Activated CD4-positive, alpha-beta T cell treated with anti-CD3 and anti-CD28 coated beads, Interleukin-2, amount 50 U/mL, for 1 hour (primary cell): ENCODE measurements around the gene TPD52L1.

Experiments
- DNase-seq: peaks from one replicate; pipeline ENCODE4 v3.0.0-alpha.2; 2020

Gene TPD52L1

GRCh38 chr6:125182237-125183008, 28.9 kb downstream of the TPD52L1 start:
- DNase-seq: no peak

DNA sequence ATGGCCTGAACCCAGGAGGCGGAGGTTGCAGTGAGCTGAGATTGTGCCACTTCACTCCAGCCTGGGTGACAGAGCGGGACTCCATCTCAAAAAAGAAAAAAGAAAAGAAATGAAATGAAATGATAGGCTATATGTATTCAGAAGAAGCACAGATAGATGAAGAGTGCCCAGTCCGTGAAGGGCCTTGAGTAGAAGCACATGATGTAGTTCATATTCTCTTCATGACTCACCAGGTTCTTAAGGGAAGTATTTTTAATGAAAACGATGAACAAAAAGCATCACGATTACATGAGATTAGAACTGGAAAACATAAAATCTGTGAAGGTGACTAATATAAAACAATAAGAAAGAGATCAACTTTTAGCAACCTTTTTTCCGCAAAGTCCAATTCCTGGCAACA, 29.8 kb downstream of the TPD52L1 start:
- DNase-seq: no peak

DNA sequence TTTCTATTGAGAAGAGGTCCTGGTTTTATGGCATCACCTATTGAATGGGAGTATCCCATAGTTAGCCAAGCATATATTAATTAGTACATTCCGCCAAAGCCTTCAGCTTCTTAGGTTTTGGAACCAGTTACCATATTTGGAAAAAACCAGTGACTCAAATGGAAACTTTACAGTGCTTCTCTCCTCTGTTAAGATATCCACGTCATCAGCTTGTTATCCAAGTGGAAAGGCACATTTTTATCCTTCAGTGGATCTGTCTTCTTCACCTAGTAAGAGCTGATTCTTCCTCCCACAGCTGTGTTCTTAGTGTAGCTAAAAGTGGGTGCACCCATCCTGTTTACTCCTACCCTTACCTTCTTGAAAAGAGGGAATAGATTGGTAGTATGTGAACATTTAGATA, 34.5 kb downstream of the TPD52L1 start:
- no peak for DNase-seq

DNA sequence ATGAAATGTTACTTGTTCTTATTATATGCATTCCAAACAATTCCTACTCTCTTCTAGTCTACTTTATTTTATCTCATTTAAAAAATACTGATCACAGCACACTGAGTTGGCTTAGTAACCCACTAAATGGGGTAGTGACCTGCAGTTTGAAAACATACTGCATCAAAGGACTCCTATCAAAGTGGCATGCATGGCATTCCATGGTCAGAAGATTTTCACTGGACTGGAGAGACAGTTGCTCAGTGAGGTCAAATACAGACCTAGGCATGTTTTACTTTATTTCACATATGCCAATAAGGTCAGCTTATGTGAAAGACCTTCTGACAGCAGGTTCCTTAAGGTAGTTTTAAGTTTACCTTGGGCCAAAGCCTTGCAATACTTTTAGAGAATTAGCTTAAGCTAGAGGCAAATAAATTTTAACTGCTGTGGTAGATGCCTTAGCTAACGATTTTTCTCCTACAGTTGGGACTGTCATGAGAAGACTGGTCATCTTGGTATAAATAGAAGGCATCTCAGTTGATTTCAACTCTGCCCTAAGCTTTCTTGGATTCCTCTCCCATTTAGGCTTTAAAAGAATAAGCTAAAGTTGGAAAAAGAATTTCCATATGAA, 35.1 kb downstream of the TPD52L1 start:
- no peak for DNase-seq

DNA sequence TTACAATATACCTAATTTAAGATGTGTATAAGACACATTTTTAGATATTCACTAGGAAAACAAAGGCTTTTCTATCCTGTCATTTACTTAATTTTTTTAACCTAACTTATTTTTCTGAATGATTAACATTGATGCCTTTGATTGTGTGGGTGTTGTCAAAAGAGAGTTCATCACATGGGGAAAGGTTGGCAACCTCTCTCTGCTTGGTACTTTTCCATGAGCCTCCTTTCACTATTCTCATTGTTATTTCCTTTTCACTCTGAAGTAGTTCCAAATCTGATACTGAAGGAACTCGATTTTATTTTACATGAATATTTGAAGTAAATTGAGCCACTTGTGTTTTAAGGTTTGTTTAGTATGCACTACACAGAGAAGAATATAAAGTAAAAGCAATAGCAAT, 35.9 kb downstream of the TPD52L1 start:
- DNase-seq: no peak

DNA sequence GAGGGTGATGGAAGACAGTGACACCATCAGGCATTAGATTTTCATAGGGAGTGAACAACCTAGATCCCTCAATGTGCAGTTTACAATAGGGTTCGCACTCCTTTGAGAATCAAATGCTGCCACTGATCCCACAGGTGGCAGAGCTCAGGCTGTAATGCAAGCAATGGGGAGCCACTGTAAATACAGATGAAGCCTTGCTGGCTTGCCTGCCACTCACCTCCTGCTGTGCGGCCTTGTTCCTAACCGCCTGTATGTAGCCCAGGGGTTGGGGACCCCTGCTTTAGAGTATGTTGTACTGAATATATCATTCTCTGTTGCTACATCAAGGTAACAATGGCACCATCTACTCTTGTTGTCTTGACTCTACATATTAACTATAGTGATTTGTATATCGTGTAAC, 37.1 kb downstream of the TPD52L1 start:
- no peak for DNase-seq

DNA sequence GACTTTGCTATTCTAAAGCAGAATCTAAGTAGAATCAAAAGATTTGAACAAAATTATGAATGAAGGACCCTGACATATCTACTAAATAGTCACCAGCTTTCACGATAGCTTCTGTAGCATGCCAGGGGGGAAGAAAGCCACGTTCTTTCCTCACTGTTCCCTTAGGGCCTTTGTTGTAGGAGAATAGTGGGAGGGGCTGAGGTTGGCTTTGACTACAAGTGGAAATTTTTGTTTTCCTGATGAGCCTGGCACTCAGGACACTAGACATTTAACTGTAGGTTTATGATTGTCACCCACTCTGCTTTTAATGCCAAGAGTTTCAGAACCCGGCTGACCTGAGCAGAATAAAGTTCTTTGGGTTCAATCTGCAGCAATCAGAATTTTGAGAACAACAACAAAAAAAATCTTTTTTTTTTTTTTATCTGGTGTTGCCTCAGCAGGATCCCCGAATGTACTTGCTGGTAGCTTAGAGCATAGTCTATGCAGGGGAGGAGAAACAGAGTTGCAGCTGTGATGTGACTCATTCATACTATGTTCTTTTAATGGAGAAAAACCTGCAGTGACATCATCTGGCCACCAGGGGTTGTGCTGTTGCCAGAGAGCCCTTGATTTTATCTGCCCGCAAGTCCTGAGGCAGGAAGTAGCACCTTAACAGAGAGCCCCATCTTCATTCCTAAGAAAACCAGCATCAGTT, 38.5 kb downstream of the TPD52L1 start:
- peak; percentile 31 for DNase-seq

DNA sequence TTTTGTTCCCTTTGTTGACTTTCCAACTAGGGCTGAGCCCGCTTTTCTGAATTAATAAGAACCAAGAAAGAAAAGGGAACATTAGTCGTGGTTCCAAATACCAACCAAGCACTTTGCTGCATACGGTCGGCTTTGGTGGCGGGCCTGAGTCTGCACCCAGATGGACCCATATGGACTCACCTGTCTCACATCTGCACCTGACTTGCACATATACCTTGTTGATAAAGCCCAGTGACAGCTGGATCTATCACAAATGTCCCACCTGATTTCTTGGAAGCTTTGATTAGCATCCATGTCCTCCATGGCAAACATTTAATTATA, 39.0 kb downstream of the TPD52L1 start:
- DNase-seq: no peak

DNA sequence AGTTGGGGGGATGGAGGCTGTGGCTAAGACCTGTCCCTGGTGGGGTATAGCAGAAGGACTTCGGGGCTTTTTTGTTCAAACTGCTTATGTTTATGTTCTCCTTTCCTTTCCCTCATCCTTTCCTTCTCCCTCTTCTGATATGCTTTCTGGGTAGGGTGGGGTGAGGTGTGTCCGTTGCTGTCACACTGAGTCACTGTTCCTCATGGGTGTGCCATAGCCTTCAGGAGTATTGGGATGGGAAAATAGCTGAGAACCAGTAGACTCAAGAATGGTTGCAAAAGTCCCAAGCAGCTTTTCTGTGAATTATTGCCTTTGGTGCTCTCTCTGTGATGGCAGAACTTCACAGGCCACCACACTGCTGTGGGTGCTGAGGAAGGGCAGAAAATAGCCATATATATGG, 39.6 kb downstream of the TPD52L1 start:
- DNase-seq: no peak

DNA sequence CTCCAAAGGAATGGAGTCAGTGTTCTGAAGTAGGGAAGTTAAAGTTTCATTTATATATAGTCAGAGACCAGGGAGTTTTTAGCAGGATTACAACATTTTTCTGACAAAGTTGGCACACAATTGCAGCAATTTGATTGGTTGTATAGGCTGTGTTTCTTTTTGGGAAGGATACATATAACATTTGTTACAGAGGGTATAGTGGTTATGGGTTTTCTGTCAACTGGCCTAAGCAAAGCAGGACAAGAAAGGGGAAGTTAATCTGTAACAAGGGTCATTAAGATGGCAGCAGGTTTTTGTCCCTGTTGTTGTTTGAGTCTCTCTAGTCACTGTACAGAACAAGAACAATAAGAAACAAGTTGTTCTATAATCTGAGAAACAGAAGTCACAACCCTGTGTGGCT, 41.4 kb downstream of the TPD52L1 start:
- no peak for DNase-seq

DNA sequence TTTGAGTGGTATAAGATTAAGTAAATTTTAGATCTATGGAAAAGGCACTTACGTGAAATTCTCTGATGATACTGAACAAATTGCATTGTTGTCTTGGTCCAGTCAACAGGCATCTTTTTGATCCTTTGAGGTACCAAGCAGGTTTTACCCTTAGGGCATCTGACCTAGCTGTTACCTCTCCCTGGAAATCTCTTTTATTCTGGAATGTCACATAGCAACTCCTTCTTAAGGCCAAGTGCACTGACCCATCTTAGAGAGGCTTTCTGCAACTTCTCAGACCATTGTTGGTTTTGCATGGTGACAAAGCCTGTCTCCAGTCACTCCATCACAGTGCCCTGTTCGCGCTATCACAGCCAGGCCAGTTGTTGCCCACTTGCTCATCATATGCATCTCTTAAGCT, 42.0 kb downstream of the TPD52L1 start:
- no peak for DNase-seq

GRCh38 chr6:125196613-125197012, 43.0 kb downstream of the TPD52L1 start:
- DNase-seq: no peak

DNA sequence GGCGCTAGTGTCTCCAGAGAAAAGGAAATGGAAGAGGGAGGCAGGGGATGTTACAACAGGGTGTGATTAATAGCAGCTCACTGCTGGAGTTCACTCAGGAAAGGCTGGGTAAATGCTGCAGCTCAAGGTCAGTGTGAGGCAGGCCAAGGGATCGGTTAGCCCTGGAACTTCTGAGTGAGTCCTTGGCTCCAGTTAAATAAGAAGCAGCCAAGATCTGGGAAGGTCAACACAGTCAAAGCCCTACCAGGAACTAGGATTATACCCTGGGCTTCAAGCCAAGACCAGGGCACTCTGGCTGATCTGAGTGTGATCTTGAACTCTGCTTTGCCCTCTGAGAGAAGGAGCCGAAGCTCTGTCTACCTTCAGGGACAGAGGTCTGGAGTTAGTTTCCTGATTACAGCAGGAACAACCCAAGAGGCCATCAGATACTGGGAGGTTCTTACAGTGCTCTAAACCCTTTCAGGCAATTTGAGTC, 44.3 kb downstream of the TPD52L1 start:
- no peak for DNase-seq

- no peak for DNase-seq
Measured at GRCh38 chr6:125198398-125198937, 44.9 kb downstream of the TPD52L1 start.

DNA sequence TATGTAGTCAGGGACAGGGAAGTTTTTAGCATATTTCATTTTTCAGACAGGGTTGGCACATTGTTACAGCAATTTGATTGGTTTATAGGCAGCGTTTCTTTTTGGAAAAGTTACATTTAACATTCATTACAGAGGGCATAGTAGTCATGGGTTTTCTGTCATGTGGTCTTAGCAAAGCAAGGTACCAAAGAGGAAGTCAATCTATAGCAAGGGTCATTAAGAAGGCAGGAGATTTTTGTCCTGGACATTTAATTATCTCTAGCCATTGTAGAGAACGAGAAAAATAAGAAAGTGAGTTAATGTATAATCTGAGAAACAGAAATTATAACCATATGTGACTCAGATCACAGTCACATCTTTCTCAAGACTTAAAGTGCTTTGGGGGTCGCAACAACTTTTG, 47.4 kb downstream of the TPD52L1 start:
- DNase-seq: no peak

DNA sequence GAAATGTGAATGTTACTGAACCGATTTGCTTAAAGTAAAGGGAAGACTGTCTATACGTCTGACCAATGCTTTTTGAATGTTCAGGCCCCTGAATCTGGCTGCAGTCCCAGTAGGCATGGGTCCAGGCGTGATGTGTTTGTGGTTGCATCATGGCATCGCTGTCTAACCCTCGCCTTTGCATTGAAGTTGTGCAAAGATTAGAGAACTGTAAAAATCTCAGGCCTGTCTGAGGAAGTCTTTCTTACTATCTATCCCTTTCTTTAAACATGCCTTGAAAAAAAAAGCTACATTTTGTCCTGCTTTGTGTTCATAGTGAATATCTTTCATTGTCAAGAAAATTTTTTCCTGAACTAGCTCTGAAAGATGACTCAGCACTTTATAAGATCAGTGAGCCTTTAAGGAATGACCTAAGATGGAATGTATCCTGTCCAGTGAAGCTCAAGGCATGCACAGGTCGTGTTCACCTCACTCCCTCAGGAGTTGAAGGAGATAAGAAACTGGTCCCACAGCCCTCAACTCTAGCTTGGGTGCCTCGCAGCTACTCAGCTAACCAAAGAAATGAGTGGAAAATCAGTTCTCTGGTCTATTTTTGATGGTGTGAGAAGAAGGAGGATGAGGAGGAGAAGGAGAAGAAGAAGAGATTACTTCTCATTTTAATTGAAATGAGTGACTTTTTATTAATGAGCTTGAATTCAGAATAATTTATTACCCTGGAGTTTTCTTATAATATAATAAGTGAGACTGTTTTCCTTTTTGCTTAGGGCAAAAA, 48.6 kb downstream of the TPD52L1 start:
- DNase-seq: no peak

GRCh38 chr6:125203395-125203794, 49.8 kb downstream of the TPD52L1 start:
- no peak for DNase-seq

DNA sequence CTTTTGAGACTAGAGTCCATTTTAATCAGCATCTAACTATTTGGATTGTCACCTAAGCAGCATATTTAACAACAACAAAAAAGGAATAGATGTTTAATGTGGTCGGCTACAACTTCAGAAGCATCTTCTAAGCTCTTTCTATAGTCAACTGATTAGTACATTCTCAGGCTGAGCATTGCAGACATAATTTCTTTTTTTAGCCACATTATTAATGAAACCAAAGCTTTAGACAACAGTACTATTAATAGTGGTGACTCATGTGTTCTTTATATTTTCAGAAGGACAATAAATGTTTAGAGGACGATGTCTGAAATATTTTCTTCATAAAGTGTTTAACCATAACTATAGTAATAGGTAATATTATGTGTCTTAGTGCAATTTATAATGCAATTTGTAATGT, 52.4 kb downstream of the TPD52L1 start:
- no peak for DNase-seq

GRCh38 chr6:125206389-125206788, 52.8 kb downstream of the TPD52L1 start:
- no peak for DNase-seq

DNA sequence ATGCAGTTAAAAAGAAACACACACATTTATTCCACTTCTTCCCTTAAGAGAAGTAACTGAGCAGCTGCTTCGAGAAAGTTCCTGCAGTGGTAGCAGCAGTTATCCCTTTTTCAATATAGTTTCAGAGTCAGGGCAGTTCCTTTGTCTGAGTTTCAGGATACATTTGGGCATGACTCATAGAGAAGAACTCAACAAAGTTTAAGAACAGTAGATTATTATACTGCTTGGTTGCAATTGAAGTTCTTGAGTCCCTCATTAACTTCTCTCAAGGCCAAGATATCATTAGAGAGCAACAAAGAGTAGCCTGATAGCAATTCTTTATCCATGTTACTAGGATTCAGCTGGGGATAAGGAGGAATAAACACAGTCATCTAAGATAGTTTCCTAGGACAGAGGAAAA, 54.4 kb downstream of the TPD52L1 start:
- DNase-seq: no peak

- DNase-seq: no peak
Measured at GRCh38 chr6:125208625-125209249, 55.2 kb downstream of the TPD52L1 start.

DNA sequence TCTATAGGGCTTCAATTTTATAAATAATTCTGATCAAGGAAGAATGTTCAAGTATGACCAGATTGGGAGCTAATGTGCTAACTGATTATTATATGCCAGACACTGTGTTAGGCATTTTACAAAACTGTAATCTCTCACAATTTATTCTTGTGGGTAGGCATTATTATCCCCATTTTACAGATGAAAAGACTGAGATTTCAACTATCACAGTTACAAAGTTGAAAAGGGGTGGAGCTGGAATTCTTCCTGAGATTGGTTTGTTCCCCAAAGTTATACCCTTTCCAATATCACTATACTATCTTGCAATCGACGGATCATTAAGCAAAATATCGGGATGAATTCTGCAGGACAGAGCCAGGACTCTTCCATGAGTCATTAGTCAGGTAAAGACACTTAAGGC, 57.1 kb downstream of the TPD52L1 start:
- DNase-seq: no peak

DNA sequence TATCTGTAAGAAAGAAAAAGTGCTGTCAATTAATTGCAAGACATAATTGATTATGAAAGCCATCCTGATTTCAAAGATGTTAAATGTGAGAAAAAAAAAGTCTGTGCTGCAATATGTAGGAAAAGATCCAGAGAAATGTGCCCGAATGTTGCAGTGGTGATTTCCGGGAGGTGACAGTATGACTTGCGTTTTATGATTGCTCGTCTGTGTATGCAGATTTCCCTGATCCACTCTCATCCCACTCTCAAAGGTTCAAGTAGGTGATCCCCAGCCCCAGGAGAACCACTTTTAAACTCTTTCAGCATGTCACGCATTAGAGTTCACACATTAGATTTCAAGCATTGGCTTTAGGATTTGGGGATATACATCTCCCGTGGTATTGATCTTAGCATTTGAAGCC, 57.8 kb downstream of the TPD52L1 start:
- DNase-seq: no peak
